Measurements from ENCODE around the gene MIB1.

Gene MIB1

DNA sequence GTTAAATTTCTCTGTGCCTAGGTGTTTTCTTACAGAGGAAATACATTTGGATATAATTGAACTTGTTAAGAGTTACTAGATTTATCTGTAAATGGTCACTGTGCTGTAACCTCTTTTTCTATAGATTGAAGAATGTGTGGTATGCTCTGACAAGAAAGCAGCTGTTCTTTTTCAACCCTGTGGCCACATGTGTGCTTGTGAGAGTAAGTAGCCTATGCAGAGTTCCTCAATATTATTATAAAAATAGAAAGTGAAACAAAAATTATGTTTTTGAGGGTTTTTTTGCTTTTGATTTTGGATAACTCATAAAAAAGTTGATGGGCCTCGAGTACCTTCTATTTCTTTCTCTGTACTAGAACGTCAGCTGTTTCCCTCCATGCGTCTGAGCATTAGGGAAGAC is 112.4 kb downstream of the MIB1 start:
- in situ Hi-C loops (cut with HindIII; ENCODE audit: low pct_ligation_motif_present, low pct_unique_long_range_greater_than_20kb, low sequenced_read_pairs): no loop called here
- no peak for DNase-seq

DNA sequence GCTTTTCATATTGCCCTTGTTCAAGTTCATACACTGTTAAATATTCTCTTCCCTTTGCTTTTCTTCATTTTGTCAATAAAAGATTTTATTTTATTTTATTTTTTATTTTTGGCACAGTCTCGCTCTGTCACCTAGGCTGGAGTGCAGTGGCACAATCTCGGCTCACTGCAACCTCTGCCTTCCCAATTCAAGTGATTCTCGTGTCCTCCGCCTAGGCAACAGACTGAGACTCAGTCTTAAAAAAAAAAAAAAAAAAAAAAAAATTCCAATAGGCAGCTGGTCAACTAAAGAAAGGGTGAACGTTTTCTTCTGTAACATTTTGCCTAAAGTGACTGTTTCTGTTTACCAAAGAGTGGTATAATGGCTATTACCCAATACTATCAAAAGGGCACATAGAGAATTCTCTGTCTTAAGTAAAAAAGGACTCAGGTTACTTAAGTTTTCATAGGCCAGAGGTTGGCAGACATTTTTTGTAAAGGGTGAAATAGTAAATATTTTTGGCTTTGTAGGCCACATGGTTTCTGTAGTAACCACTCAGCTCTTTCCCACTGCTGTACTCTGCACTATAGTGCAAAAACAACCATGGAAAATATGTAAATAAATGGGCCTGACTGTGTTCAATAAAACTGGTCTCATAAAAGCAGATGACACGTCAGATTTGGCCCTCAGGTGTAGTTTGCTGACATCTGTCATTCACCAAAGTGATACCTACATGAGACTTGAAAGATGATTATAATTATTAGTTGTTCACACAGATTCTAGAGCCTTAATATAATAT is 113.4 kb downstream of the MIB1 start:
- in situ Hi-C loops (cut with HindIII; ENCODE audit: low pct_ligation_motif_present, low pct_unique_long_range_greater_than_20kb, low sequenced_read_pairs): no loop called here
- DNase-seq: no peak

DNA sequence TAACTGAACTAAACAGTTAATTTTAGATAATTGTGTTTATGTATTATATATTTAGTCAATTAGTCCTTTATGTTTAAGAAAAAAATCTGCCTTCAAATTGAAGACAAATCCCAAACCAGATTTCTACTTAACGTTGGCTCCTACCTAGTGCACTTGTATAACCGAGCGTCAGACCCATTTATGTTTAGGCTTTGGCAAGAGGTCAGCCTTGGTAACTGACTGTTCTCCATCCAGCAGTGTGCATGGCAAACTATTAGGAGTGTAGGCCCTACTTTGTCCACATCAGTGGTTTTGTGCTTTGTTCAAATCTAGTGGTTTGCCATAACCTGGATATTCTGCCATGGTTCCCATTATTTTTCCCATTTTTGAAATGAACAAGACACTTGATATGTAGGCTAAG is 114.8 kb downstream of the MIB1 start:
- in situ Hi-C loops (cut with HindIII; ENCODE audit: low pct_ligation_motif_present, low pct_unique_long_range_greater_than_20kb, low sequenced_read_pairs): no loop called here
- no peak for DNase-seq

DNA sequence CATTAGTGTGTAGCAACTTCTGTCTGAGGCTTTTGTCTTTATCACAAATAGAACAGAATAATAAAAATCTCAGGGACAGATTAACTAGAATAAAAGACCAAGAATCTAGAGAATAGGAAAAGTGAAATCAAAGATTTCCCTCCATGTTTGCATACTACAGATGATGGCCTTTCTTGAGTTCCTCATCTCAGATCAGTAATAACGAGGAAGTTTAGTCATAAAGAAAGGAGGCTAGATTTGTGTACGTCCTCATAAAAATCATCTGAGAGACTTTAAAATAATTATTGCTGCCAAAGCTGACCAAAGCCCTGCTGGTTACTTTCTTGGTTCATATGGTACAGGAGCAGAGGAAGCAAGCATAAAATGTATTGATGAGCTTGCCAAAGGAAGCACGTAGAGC is 117.3 kb downstream of the MIB1 start:
- in situ Hi-C loops (cut with HindIII; ENCODE audit: low pct_ligation_motif_present, low pct_unique_long_range_greater_than_20kb, low sequenced_read_pairs): no loop called here

DNA sequence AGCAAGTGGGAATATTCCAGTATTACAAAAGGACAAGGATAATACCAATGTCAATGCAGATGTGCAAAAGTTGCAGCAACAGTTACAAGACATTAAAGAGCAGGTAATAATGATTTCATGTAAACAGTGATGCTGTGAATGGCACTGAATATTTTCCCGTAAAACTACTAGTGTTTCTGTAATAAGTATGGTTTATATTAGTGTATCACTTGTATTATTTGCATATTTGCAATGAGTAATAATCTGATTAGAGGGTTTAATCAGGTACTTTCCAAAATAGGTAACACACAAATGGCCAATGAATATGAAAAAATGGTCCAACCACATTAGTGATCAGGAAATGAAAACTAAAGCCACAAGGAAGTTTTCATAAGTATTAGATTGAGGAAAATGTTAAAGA is 118.0 kb downstream of the MIB1 start:
- DNase-seq: no peak
- in situ Hi-C loops (cut with HindIII; ENCODE audit: low pct_ligation_motif_present, low pct_unique_long_range_greater_than_20kb, low sequenced_read_pairs): no loop called here

More for the DNA sequence above, 117.3 kb downstream of the MIB1 start:
- DNase-seq: no peak

DNA sequence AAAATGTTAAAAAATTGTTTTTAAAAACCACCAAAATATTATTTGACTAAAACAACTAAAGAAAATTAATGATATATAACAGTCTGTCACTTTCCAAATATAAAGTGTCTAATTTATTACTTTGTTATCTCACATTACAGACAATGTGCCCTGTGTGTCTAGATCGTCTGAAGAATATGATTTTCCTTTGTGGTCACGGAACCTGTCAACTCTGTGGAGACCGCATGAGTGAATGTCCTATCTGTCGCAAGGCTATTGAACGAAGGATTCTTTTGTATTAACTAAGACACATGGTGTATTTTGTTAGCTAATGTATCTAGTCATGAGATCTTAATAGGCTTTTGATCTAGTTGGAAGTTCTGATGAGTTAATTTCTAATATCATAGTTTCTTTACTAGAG is 123.8 kb downstream of the MIB1 start:
- DNase-seq: no peak
- in situ Hi-C loops (cut with HindIII; ENCODE audit: low pct_ligation_motif_present, low pct_unique_long_range_greater_than_20kb, low sequenced_read_pairs): no loop called here

DNA sequence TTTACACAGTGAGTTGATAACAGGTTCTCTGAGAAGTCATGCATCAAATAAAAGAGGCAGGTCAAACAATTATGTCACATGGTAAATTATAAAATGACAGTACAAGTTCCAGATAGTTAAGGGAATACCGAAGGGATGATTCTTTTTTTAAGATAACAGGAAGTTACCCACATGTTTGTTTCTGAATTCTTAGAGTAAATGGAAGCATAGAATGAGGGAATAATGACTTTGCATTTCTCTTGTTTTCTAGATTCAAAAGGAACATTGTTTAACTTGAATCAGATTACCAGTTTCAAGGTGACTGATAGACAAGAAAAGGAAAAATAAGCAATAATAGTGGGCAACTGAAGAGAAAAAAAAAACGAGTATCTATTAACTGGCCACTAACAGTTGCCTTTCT is 124.5 kb downstream of the MIB1 start:
- no peak for DNase-seq
- in situ Hi-C loops (cut with HindIII; ENCODE audit: low pct_ligation_motif_present, low pct_unique_long_range_greater_than_20kb, low sequenced_read_pairs): no loop called here

DNA sequence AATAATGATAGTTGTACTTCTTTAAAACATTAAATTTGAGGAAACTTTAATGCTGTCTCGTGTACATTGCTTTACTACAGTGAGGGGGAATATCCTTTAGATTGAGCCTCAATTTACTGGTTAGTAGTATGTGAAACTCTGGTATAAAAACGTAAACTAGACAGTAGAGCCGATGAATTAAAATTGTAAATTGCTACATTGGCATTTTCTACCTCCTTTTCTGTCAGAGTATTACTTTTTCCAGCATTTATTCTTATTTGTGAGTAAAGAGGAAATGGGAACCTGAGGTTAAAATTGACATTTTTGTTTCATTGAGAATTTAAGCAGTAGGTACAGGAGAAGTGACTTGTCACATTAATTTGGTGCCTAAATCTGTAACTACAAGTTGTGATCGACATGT is 128.2 kb downstream of the MIB1 start:
- no peak for DNase-seq
- in situ Hi-C loops (cut with HindIII; ENCODE audit: low pct_ligation_motif_present, low pct_unique_long_range_greater_than_20kb, low sequenced_read_pairs): no loop called here

DNA sequence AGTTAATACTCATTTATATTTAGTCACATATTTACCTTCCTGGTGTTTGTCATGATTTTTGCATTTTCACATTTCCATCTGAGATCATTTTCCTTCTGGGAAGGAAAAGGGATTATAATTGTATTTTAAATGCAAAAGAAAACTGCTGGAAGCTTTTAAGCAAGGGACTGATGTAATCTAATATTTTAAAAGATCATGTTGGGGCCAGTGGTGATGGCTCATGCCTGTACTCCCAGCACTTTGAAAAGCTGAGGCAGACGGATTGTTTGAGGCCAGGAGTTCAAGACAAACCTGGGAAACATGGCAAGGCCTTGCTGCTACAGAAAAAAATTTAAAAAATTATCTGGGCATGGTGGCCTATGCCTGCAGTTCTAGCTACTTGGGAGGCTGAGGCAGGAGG is 149.0 kb downstream of the MIB1 start:
- in situ Hi-C loops (cut with HindIII; ENCODE audit: low pct_ligation_motif_present, low pct_unique_long_range_greater_than_20kb, low sequenced_read_pairs): no loop called here
- DNase-seq: no peak

DNA sequence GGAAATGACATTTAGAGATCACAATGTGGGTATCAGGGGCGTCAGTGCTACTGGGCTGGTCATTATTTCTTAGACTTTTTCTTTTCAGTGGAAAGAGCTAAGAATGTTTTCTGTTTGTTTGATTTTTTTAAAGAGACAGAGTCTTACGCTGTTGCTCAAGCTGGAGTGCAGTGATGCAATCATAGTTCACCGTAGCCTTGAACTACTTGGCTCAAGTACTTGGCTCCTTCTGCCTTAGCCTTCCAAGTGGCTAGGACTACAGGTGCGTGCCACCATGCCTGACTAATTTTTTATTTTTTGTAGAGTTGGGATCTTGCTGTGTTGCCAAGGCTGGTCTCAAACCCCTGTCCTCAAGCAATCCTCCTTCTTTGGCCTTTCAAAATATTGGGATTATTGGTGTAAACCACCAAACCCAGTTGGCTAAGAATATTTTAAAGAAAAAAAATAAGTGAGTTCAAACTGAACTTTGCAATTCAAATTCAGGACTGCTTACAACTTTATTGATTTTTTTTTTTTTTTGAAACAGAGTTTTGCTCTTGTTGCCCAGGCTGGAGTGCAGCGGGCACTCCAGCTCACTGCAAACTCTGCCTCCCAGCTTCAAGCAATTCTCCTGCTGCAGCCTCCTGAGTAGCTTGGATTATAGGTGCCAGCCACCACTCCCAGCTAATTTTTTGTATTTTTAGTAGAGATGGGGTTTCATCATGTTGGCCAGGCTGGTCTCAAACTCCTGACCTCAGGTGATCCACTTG is 154.2 kb downstream of the MIB1 start:
- no peak for DNase-seq
- in situ Hi-C loops (cut with HindIII; ENCODE audit: low pct_ligation_motif_present, low pct_unique_long_range_greater_than_20kb, low sequenced_read_pairs): no loop called here

DNA sequence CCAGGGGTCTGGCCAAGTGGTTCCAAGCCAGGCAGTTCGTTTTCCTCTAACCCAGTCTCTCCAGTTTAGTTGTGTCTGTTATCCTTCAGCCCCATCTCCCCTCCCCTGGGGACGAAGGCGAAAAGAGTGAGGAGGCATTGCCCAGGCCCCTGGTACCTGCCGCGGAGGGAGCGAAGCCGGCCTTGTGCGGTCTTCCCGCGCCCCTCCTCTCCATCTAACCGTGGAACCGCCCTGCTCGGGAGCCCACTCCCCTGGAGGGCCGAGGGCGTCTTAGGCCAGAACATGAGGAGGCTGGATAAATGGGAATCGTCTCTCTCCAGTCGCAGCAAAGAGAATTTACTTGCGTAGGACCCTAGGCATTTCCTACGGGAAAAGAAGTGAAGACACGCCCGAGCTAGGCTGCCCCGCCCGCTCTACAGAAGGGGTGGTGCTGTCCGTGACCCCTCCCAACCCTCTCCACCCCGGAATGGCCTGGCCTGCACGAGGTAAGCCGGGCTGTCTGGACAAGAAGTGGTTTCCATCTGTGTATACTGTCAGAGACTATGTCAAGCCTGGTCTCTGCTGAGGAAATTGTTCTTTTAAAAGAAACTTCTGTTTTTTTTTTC is 156.2 kb downstream of the MIB1 start:
- in situ Hi-C loops (cut with HindIII; ENCODE audit: low pct_ligation_motif_present, low pct_unique_long_range_greater_than_20kb, low sequenced_read_pairs): no loop called here
- no peak for DNase-seq

DNA sequence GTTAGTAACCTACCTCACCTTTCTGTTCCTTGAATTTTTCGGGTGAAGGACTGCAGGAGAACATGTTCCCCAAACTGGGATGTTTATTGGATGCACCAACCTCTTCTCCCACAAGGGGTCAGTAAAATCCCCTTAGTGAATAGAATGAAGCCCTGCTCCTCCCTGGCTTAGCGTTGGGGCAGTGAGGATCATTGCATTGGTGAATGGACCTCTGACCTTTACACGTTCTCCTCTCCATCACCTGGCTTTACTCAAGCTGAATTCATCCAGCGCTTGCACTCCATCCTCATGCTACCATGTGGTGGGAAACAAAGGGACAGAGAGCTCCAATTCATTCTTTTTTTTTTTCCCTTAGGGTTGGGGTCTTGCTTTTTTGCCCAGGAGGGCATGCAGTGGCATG is 157.2 kb downstream of the MIB1 start:
- peak; percentile 53 for DNase-seq
- in situ Hi-C loops (cut with HindIII; ENCODE audit: low pct_ligation_motif_present, low pct_unique_long_range_greater_than_20kb, low sequenced_read_pairs): no loop called here

DNA sequence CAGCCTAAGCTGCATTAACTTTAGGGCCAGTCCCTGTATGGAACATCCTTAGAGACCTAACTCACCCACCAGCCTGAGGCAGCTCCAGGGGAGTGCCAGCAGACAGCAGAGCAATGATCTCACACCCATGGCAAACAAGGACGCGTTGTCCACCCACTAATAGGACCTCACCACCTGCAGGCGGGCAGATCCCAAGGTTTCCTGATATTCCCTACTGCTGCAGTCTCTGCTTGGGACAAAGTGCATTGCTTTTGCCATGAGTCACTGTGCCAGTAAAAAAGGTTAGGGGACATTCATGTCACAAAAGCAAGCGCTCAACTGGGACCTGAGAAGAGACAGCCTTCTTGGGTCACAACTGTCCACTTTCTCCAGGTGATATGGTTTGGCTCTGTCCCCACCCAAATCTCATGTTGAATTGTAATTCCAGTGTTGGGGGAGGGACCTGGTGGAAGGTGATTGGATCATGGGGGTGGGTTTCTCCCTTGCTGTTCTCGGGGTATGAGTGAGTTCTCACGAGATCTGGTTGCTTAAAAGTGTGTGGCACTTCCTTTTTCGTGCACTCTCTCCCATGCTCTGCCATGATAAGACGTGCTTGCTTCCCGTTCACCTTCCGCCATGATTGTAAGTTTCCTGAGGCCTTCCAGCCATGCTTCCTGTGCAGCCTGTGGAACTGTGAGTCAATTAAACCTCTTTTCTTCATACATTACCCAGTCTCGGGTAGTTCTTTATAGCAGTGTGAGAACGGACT is 160.2 kb downstream of the MIB1 start:
- in situ Hi-C loops (cut with HindIII; ENCODE audit: low pct_ligation_motif_present, low pct_unique_long_range_greater_than_20kb, low sequenced_read_pairs): no loop called here
- DNase-seq: no peak

DNA sequence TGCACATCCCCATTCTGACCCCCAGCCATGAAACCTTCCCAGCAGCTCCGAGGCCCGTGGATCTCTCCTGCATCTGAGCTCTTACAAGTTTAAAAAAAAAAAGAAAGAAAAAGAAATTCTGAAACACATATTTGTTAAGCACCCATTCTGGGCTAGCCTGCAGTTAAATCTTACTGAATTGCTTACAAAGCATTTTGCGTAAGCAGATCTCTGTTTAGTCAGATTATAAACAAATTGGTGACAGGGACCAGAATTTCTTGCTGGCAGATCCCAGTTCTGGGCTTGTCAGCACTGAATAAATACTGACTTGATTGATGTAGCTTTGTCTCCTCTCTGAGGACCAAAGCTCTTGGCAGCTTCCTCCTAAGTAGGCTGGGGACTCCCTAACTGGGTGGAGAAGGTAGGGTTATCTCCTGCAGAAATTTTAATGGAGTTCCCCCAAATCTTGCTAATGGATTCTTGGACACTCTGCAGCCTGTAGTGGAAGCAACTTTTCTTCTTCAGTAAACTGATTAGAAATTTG is 160.9 kb downstream of the MIB1 start:
- no peak for DNase-seq
- in situ Hi-C loops (cut with HindIII; ENCODE audit: low pct_ligation_motif_present, low pct_unique_long_range_greater_than_20kb, low sequenced_read_pairs): no loop called here

DNA sequence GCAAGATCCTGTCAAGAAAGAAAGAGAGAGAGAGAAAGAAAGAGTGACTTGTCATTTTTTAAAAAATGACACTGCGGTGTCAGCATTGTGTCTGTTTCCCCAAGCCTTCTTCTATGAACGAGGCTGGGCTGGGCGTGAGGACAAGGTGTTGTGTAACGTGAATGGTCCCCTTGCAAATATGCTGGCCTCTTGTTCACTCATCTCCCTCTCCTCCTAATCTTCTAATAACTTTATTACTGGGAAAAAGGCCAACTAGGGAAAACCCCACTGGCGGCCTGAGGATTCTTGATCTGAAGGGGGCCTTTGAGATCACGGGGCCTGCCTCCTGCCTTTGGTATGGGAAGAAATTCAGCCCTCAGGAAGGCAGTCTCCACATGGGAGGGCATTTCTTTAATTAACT is 163.1 kb downstream of the MIB1 start:
- no peak for DNase-seq
- in situ Hi-C loops (cut with HindIII; ENCODE audit: low pct_ligation_motif_present, low pct_unique_long_range_greater_than_20kb, low sequenced_read_pairs): no loop called here

DNA sequence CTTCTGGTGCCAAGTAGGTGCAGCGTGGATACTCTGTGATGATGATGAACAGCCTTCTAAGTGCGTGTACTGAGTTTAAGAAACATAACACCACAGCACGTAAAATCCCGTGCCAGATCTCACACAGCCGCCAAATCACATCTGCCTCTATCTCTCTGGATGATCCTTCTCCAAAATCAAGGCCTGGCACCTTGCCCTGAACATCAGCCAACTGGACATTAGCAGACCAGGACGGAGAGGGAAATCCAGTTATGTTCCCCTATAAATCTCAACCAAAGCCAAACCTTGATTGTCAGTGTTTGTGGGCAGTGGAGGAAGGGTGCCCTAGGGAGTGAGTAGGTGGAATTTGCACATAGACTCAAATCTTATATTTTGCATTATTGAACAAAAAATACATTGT is 164.3 kb downstream of the MIB1 start:
- no peak for DNase-seq
- in situ Hi-C loops (cut with HindIII; ENCODE audit: low pct_ligation_motif_present, low pct_unique_long_range_greater_than_20kb, low sequenced_read_pairs): no loop called here

DNA sequence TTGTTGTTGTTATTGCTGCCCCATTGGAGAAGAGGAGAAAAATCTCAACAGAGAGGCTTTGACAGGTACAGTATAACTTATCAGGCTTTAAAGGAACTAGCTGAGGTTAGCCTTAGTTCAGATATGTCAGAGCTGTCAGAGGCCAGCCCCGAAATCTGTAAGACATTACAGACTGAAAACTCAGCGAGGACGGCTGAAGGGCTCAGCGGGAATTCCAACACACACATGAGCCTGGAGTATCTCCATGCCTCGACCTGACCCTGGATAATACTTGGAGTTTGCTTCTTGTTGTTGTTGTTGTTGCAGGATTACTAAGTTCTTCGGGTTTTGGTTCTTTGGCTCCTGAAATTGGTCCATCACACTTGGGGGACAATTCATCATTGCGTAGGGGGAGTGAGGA is 166.9 kb downstream of the MIB1 start:
- DNase-seq: no peak
- in situ Hi-C loops (cut with HindIII; ENCODE audit: low pct_ligation_motif_present, low pct_unique_long_range_greater_than_20kb, low sequenced_read_pairs): no loop called here

DNA sequence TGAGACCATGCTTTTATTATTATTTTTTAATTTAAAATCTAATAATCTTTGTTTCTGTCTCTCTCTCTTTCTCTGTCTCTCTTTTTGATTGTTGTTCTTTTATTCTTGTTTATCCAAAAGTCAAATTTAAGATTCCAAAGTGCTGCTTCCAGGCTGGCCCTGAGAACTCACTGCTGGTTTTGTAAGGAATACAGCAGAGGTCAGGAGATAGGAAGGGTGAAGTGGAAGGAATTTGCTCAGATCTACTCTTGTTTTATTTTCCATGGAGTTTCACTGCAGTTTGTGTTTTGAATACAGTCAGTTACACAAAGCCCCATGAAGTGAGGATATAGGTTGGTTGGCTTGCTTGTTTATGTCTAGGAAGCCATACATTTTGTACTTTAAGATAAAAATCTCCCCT is 168.1 kb downstream of the MIB1 start:
- in situ Hi-C loops (cut with HindIII; ENCODE audit: low pct_ligation_motif_present, low pct_unique_long_range_greater_than_20kb, low sequenced_read_pairs): no loop called here
- no peak for DNase-seq

DNA sequence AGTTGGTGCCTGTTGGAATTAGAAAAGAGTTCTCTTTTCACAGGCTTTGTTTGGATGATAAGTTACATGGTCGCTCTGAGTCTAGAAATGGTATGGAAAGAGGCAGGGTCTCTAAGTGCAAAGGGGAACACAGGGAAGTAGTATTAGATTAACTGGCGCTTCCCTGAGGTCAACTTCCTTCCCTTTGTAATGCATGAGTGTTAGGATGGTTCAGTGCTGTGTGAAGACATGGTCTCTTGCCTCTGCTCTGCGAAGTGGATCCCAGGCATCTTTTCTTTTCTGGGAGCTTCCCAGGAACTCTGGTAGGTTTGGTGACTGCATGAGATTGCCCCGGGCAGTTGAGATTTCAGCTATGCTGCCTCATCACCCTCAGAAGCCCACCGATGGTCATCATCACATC is 170.3 kb downstream of the MIB1 start:
- in situ Hi-C loops (cut with HindIII; ENCODE audit: low pct_ligation_motif_present, low pct_unique_long_range_greater_than_20kb, low sequenced_read_pairs): no loop called here
- DNase-seq: no peak
